Cortex of kidney (tissue), 1 donor: ENCODE measurements around the gene FAM76B.

Experiments
- DNase-seq: peaks from one replicate; lab custom pipeline; 2025; lab: John Stamatoyannopoulos, UW

The FAM76B gene

GRCh38 chr11:95729462-95729861 is 60.1 kb downstream of the FAM76B start:
- DNase-seq, result no peak

GRCh38 chr11:95728790-95729189 is 60.8 kb downstream of the FAM76B start:
- DNase-seq, result no peak

GRCh38 chr11:95728094-95728493 is 61.5 kb downstream of the FAM76B start:
- no peak for DNase-seq

DNA sequence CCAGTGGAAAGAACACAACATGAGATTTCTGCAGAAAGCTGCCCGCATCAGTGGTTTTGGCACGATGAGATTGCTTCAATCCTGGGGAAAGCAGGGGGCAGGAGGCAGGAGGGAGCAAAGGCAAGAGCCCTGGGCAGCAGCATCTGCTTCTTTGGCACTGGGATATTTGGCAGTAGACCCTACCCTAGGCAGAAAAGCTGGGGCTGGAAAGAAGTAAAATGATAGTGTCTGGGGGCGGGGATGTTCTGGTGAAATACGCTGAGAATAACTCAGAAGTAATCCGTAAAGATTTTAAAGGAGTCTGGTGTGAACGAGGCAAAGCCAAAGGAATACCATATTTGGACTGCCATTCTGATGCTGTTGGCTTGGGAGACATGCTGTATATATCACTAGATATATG is 62.0 kb downstream of the FAM76B start:
- DNase-seq, result no peak

DNA sequence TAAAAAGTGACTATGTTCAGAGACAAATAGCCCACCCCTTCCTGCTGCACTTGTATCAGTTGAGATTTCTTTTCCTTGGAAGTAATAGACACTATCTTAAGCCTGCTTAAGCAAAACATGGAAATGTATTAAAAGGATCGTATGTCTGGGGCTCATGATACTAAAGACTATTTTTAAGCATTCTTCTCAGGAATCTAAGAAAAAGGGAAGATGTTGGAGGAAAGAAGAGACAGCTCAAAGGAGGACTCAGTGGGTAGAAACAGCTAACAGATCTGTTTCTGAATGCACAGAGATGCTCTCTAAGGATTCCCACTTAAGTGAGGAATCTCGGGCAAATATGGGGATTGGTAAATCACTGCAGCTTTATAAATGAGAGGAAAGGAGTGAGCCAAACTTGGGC is 62.5 kb downstream of the FAM76B start:
- DNase-seq, result no peak

DNA sequence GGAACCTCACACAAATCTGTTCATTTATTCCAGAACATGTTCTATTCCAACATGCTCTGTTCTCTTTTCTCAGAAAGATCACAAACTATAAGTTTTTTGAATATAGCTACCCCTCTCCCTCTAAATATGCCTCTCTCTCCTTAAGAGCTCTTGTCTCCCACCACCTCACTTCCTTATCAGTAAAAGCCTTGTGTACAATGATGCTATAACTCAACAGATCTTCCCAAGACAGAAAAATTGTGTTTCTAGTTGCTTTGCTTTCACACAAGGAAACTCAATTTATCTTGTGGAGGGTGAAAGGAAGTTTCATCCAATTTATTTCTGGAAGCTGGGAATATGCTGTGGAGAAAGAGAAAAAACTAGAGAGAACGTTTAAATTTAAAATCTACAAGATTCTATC is 64.4 kb downstream of the FAM76B start:
- DNase-seq, result no peak

DNA sequence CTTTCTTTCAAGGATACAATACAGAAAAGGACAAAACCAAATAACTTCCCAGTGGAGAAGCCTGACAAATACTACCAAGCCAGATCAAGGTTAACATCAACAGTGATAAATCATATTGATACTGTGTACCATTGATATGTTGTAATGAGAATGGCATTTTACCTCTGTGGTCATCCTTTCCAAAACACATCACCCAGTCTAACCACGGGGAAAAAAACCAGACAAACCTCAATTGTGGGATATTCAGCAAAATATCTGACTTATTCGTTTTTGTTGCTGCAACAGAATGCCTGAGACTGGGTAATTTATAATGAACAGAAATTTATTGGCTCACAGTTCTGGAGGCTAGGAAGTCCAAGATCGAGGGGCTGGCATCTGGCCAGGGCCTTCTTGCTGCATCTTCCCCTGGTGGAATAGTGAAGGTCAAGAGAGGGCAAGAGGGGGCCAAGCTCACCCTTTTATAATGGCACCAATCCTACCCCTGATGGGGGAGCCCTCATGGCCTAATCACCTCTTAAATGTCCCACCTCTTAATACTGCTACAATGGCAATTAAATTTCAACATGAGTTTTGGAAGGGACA is 66.1 kb downstream of the FAM76B start:
- DNase-seq, result no peak

- no peak for DNase-seq
Measured at GRCh38 chr11:95720195-95720594, 69.4 kb downstream of the FAM76B start.
